HepG2 (cell line): Measurements from ENCODE around the gene MESD. TPM values are rescaled to one million over a fixed set of nuclear protein-coding genes. Genes with fewer than 3 reads are reported as not detected.

Experiments
- ATAC-seq: fragments of 200-7000 bp; cut with Tn5 transposase; 3 replicates; pipeline ENCODE4 v1.9.1; 2020; ENCODE audit warnings: mild to moderate bottlenecking, moderate library complexity
- Bru-seq: library from RNA; stranded (reverse); fragments of 400-500 nt; gene quantifications from one replicate; lab custom pipeline; 2021; lab: Mats Ljungman, UMichigan
- BruChase-seq, 2 experiments: library from RNA; stranded (reverse); fragments of 400-500 nt; gene quantifications; one replicate each; lab custom pipeline; 2021; lab: Mats Ljungman, UMichigan
- BruUV-seq: library from RNA; stranded (reverse); fragments of 400-500 nt; replicated peaks from 2 replicates; lab custom pipeline; 2021; lab: Mats Ljungman, UMichigan
- CTCF ChIA-PET: fragments of 300-600 bp; formaldehyde crosslinking; extraction: SDS; loops from one replicate; lab custom pipeline; 2021; ENCODE audit warnings: low total read pairs, inconsistent platforms, low intra/inter-chr PET ratio; lab: Yijun Ruan, JAX
- POLR2A ChIA-PET: fragments of 350-600 bp; sonication (Branson Sonifier 250); formaldehyde crosslinking; loops from one replicate; lab custom pipeline; 2020; ENCODE audit warnings: antibody characterized with exemption, inconsistent platforms; lab: Yijun Ruan, JAX
- DNase-seq: peaks from one replicate; pipeline ENCODE4 v3.0.0-alpha.2; 2015; ENCODE audit warnings: low spot score
- FAIRE-seq: peaks from 3 replicates; lab custom pipeline; 2011; peaks lifted over from hg19 to GRCh38; lab: Jason Lieb, UNC
- H2AFZ ChIP-seq: one replicate; pipeline ENCODE4 v1.6.1; 2011; ENCODE audit warnings: low read length, inconsistent platforms
- H3K27ac ChIP-seq: fragments of 300-600 bp; 3 replicates; pipeline ENCODE4 v1.8.0; 2011; ENCODE audit warnings: mixed run types, mild to moderate bottlenecking, mixed read lengths, low read length, inconsistent platforms; ENCODE audit not compliant: insufficient read depth; ENCODE audit errors: extremely low read length
- H3K27me3 ChIP-seq, 2 experiments: fragments of 200-600 bp in 1 of 2; 2 replicates in 1 of 2; 3 replicates in 1 of 2; pipeline versions ENCODE4 v1.6.0 to v1.8.0; 2011; ENCODE audit warnings: low read length in 2 of 2, mild to moderate bottlenecking in 2 of 2, moderate library complexity in 2 of 2, inconsistent platforms in 1 of 2; ENCODE audit not compliant: insufficient read depth in 2 of 2, control insufficient read depth in 1 of 2
- H3K36me3 ChIP-seq, 2 experiments: fragments of 200-600 bp in 1 of 2; replicated peaks in 1 of 2; 2 replicates in 1 of 2; 3 replicates in 1 of 2; pipeline versions ENCODE4 v1.5.1 to v1.8.0; 2011; ENCODE audit warnings: low read length in 2 of 2, inconsistent platforms in 1 of 2; ENCODE audit not compliant: insufficient read depth in 2 of 2, control insufficient read depth in 1 of 2
- H3K4me1 ChIP-seq: 2 replicates; pipeline ENCODE4 v1.5.1; 2012; ENCODE audit warnings: low read length, inconsistent platforms; ENCODE audit not compliant: insufficient read depth
- H3K4me2 ChIP-seq: 2 replicates; pipeline ENCODE4 v1.6.0; 2011; ENCODE audit warnings: low read depth, low read length, inconsistent platforms
- H3K4me3 ChIP-seq, 3 experiments: fragments of 200-600 bp in 1 of 3; sonication (generic), shearing (Covaris generic) in 1 of 3; replicated peaks in 1 of 3; 2 replicates each; pipeline ENCODE4 v1.5.1; 2011 to 2016; ENCODE audit warnings: low read length in 3 of 3, inconsistent platforms in 2 of 3, low read depth in 2 of 3, mild to moderate bottlenecking in 2 of 3, control low read depth in 1 of 3, mixed read lengths in 1 of 3; ENCODE audit not compliant: insufficient read depth in 1 of 3
- H3K79me2 ChIP-seq: one replicate; pipeline ENCODE4 v1.6.1; 2011; ENCODE audit warnings: low read length, inconsistent platforms; ENCODE audit not compliant: insufficient read depth
- H3K9ac ChIP-seq: 2 replicates; pipeline ENCODE4 v1.6.0; 2011; ENCODE audit warnings: mild to moderate bottlenecking, low read depth, low read length, inconsistent platforms; ENCODE audit not compliant: insufficient read depth
- H3K9me3 ChIP-seq: 2 replicates; pipeline ENCODE4 v1.5.1; 2012; ENCODE audit warnings: mild to moderate bottlenecking, low read length
- H4K20me1 ChIP-seq: 2 replicates; pipeline ENCODE4 v1.6.0; 2011; ENCODE audit warnings: inconsistent platforms, mild to moderate bottlenecking, low read length, moderate library complexity; ENCODE audit not compliant: insufficient read depth
- ADNP ChIP-seq: sonication (generic); formaldehyde crosslinking; IDR thresholded peaks from 2 replicates; pipeline ENCODE4 v1.4.0; 2020; ENCODE audit warnings: missing genetic modification reagents
- AGO2 ChIP-seq: fragments of 200-400 bp; formaldehyde crosslinking; optimal IDR thresholded peaks from 2 replicates; pipeline ENCODE3; 2017; ENCODE audit warnings: mild to moderate bottlenecking, low read depth, low read length, moderate library complexity
- DMAP1 ChIP-seq: IDR thresholded peaks from 2 replicates; pipeline ENCODE4 v1.6.1; 2016
- FOXK1 ChIP-seq: sonication (generic); formaldehyde crosslinking; IDR thresholded peaks from 2 replicates; pipeline ENCODE4 v1.4.0; 2020; ENCODE audit warnings: low read depth, missing genetic modification reagents, borderline replicate concordance
- RBFOX2 ChIP-seq: fragments of 200-400 bp; formaldehyde crosslinking; IDR thresholded peaks from 2 replicates; pipeline ENCODE4 v1.6.1; 2017; ENCODE audit warnings: low read depth, mild to moderate bottlenecking, low read length
- RXRA ChIP-seq: sonication (generic); formaldehyde crosslinking; IDR thresholded peaks from 2 replicates; pipeline ENCODE4 v1.5.1; 2020; ENCODE audit warnings: missing genetic modification reagents
- ZNF136 ChIP-seq: sonication (generic); formaldehyde crosslinking; IDR thresholded peaks from 2 replicates; pipeline ENCODE4 v1.8.1; 2022; ENCODE audit warnings: low read depth, mild to moderate bottlenecking, moderate library complexity, missing genetic modification reagents
- ZNF263 ChIP-seq: sonication (generic); formaldehyde crosslinking; IDR thresholded peaks from 2 replicates; pipeline ENCODE4 v1.4.0; 2020; ENCODE audit warnings: missing genetic modification reagents
- ZNF556 ChIP-seq: sonication (generic); formaldehyde crosslinking; IDR thresholded peaks from 2 replicates; pipeline ENCODE4 v1.4.0; 2020; ENCODE audit warnings: mild to moderate bottlenecking, missing genetic modification reagents, borderline replicate concordance
- ZNF749 ChIP-seq: sonication (generic); formaldehyde crosslinking; IDR thresholded peaks from 2 replicates; pipeline ENCODE4 v1.8.0; 2022; ENCODE audit warnings: mild to moderate bottlenecking, missing genetic modification reagents, moderate library complexity, borderline replicate concordance
- ZNF75D ChIP-seq: sonication (generic); formaldehyde crosslinking; IDR thresholded peaks from 2 replicates; pipeline ENCODE4 v1.8.1; 2023; ENCODE audit warnings: missing genetic modification reagents, mild to moderate bottlenecking, borderline replicate concordance
- WGBS: methylation state at CpG from one replicate; pipeline ENCODE4 v1.1.6; 2017; ENCODE audit warnings: low lambda C conversion rate; 5-methylcytosine and 5-hydroxymethylcytosine counted together
- in situ Hi-C: cut with HindIII; loops from 2 replicates; pipeline ENCODE4 v1.10.0; 2017; ENCODE audit warnings: low pct_unique_long_range_greater_than_20kb; ENCODE audit not compliant: extremely low pct_ligation_motif_present
- intact Hi-C: fragments of 100-400 bp; cut with micrococcal nuclease; formaldehyde crosslinking; loops from one replicate; pipeline ENCODE4 v1.10.0; 2022; ENCODE audit not compliant: unreplicated experiment
- long read RNA-seq, 2 experiments: library from RNA in 1 of 2; library from polyadenylated mRNA in 1 of 2; stranded (forward) in 1 of 2; unstranded in 1 of 2; transcript quantifications; one replicate each; pipeline ENCODE4 v2.0.0, GENCODE V29; 2019 to 2022
- polyA minus RNA-seq, 3 experiments: library from RNA; depleted of rRNA, polyadenylated mRNA; stranded (reverse); fragments of >200 nt; gene quantifications; 2 replicates each; pipeline ENCODE4 v1.2.3, GENCODE V29; 2011; ENCODE audit warnings: low replicate concordance in 1 of 3
- polyA plus RNA-seq, 8 experiments: library from polyadenylated mRNA; depleted of rRNA in 3 of 8; stranded (reverse) in 7 of 8; unstranded in 1 of 8; fragments of >200 nt; fragmentation: Illumina TruSeq in 4 of 8; extraction: Trizol in 4 of 8; gene quantifications; 2 replicates each; pipeline versions ENCODE4 v1.2.1 to v1.2.3, GENCODE V29; 2011 to 2016; ENCODE audit warnings: low read depth in 4 of 8, missing spikeins in 1 of 8, mixed read lengths in 1 of 8; ENCODE audit not compliant: insufficient read depth in 1 of 8
- total RNA-seq, 5 experiments: library from RNA; depleted of rRNA; stranded (reverse); fragments of >200 nt; fragmentation: Illumina TruSeq; extraction: Trizol; gene quantifications; 2 replicates each; pipeline ENCODE4 v1.2.3, GENCODE V29; 2016; ENCODE audit warnings: low read depth in 1 of 5
- TF ChIP-seq, protein P1 (sequence below): sonication (generic); formaldehyde crosslinking; IDR thresholded peaks from 2 replicates; pipeline ENCODE4 v1.4.0; 2020; ENCODE audit warnings: missing genetic modification reagents

The MESD gene
- total RNA-seq (2016; rRNA removed; fragmentation: Illumina TruSeq; extraction: Trizol) (24.9 and 46.2 TPM in 2 replicates), polyA plus RNA-seq (2011; rRNA removed) (15.6 and 18.0 TPM in 2 replicates), polyA minus RNA-seq (2011; rRNA and poly(A)+ RNA removed; ENCODE audit: low replicate concordance) (9.9 and 11.1 TPM in 2 replicates), Bru-seq, nascent RNA (percentile 68 among the genes with signal in this experiment), BruChase-seq, experiment 1, labeled RNA remaining after a 6-hour chase (percentile 76 among the genes with signal in this experiment), BruChase-seq, experiment 2, labeled RNA remaining after a 2-hour chase (percentile 70 among the genes with signal in this experiment)
- total RNA-seq (2016; cell fraction: cytosol; rRNA removed; fragmentation: Illumina TruSeq; extraction: Trizol; ENCODE audit: low read depth): 6.0 and 7.2 TPM in 2 replicates
- 24.0 and 45.8 TPM in 2 replicates for total RNA-seq (2016; cell fraction: insoluble cytoplasmic fraction; rRNA removed; fragmentation: Illumina TruSeq; extraction: Trizol)
- total RNA-seq (2016; cell fraction: membrane; rRNA removed; fragmentation: Illumina TruSeq; extraction: Trizol): 11.5 and 12.8 TPM in 2 replicates
- 41.1 and 48.6 TPM in 2 replicates for total RNA-seq (2016; cell fraction: nucleus; rRNA removed; fragmentation: Illumina TruSeq; extraction: Trizol)
- 13.8 and 19.5 TPM in 2 replicates for polyA plus RNA-seq (2011; cell fraction: cytosol; rRNA removed)
- 8.5 and 10.8 TPM in 2 replicates for polyA plus RNA-seq (2011; cell fraction: nucleus; rRNA removed)
- 29.6 and 30.4 TPM in 2 replicates for polyA plus RNA-seq (2012)
- 4.9 and 5.0 TPM in 2 replicates for polyA plus RNA-seq (2016; cell fraction: cytosol; fragmentation: Illumina TruSeq; extraction: Trizol; ENCODE audit: low read depth)
- 28.6 and 28.9 TPM in 2 replicates for polyA plus RNA-seq (2016; cell fraction: insoluble cytoplasmic fraction; fragmentation: Illumina TruSeq; extraction: Trizol; ENCODE audit: low read depth)
- 9.0 and 9.2 TPM in 2 replicates for polyA plus RNA-seq (2016; cell fraction: membrane; fragmentation: Illumina TruSeq; extraction: Trizol; ENCODE audit: low read depth)
- polyA plus RNA-seq (2016; cell fraction: nucleus; fragmentation: Illumina TruSeq; extraction: Trizol; ENCODE audit: insufficient read depth, low read depth): 72.4 and 79.7 TPM in 2 replicates
- polyA minus RNA-seq (2011; cell fraction: cytosol; rRNA and poly(A)+ RNA removed): 14.4 and 18.5 TPM in 2 replicates
- polyA minus RNA-seq (2011; cell fraction: nucleus; rRNA and poly(A)+ RNA removed): 20.6 and 20.8 TPM in 2 replicates
- long read RNA-seq, experiment 1, full-length matches to known transcripts: 162 of 165 reads
- long read RNA-seq, experiment 1, partial matches to known transcripts: 0 of 165 reads
- long read RNA-seq, experiment 1, other reads (novel, unspliced or antisense): 3 of 165 reads
- long read RNA-seq, experiment 2, full-length matches to known transcripts: 109 of 178 reads
- long read RNA-seq, experiment 2, partial matches to known transcripts: 12 of 178 reads
- long read RNA-seq, experiment 2, other reads (novel, unspliced or antisense): 57 of 178 reads

DNA sequence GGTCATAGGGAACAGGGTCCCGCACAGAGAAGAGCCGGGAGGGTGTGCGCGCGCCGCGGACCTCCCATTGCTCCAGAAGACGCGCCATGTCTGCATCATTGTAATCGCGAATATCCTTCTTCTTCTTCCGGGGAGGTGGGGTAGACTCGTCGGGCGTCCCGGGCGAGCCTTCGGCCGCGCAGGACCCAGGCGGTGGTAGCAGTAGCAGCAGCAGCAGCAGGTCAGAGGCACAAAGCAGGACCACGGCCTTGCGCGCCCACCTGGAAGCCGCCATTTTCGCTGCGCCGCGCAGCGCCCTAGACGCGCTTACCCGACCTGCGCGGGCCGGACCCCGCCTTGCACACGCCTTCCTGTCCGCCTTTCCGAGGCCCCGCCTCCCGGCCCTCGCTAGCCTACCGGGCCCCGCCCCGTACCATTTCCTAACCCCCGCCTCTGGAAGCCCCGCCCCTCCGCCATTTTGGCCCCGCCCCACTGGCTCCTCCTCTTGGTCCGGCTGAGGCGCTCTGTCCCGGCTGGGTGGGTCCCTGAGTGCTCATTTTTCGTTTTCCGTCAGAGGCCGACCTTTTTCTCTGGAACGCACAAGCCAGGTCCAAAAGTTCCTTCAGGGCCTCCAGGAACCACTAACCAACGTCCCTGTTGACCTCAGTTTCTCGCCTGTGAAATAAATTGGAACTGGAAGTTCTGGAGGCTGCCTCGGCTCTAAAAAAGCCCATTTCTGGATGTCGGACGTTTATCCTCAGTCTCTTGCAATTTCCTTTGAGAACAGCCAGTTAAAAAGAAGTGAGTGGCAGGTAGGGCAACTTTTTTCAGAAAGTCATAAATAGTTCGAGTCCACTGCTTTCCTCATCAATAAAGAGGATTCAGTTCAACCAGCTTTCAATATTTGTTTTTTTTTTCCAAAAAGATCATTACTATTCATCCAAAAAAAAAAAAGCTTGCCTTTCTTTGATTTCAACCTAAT is at the start of gene MESD:
Gene MESD (minus strand): TSS at position 302 of the 961 bp plus-strand sequence. CDS start 28 bp downstream, at position 274.
- H3K4me3 ChIP-seq: peak within 1 kb of the TSS; percentile 86 to 99 (median 95)
- ChIA-PET CTCF (no interaction called here), POLR2A (interaction anchor here (1.0 to 2.3 kb wide), 4 partner anchors 9 to 150 kb away, joined by 3 to 10 read pairs (median 3); partner anchors contain the start of gene TLNRD1)
- peak within 1 kb of the TSS; percentile 87 for H3K9ac ChIP-seq
- ATAC-seq (peak; percentile 98), FAIRE-seq (peak; percentile 59), DNase-seq (peak; percentile 88)
- TSS peak; percentile 98 for BruUV-seq
- no peaks in the 10 kb centered on the region; a peak in 1 of 5 replicates for H3K27me3 ChIP-seq
- H4K20me1 ChIP-seq: peaks cover 2% of the 10 kb centered on the region; the same call in 1 of the 2 replicates
- peak within 1 kb of the TSS; percentile 86 for H2AFZ ChIP-seq
- no peaks in the 10 kb centered on the region for H3K9me3 ChIP-seq
- intact Hi-C loops: no loop called here
- in situ Hi-C loops: no loop called here
- peaks cover 41% of the 10 kb centered on the region for H3K4me1 ChIP-seq
- H3K27ac ChIP-seq: peak within 1 kb of the TSS; percentile 80
- H3K79me2 ChIP-seq: peaks cover 43% of the 10 kb centered on the region
- H3K36me3 ChIP-seq: 0 out of 5 replicates have a peak, but pooled peaks cover 0 to 4% of the 10 kb centered on the region in 2 experiments
- 1% methylated on average over 23 of the region's 63 CpGs for WGBS
- peak within 1 kb of the TSS; percentile 93 for H3K4me2 ChIP-seq
- TF ChIP-seq RBFOX2: peak; percentile 96
- TF ChIP-seq AGO2: peak; percentile 53
- TF ChIP-seq ZNF556 (CRISPR knock-in tag): peak; percentile 26; the same call in 1 of the 2 replicates
- TF ChIP-seq FOXK1 (CRISPR knock-in tag): no peak
- TF ChIP-seq ZNF263 (CRISPR knock-in tag): 0 out of 2 replicates have a peak, but pooled peaks have one; percentile 9
- no peak for TF ChIP-seq ZNF136 (CRISPR knock-in tag)
- peak; percentile 88 for TF ChIP-seq DMAP1 (CRISPR knock-in tag)
- TF ChIP-seq, protein P1, sequence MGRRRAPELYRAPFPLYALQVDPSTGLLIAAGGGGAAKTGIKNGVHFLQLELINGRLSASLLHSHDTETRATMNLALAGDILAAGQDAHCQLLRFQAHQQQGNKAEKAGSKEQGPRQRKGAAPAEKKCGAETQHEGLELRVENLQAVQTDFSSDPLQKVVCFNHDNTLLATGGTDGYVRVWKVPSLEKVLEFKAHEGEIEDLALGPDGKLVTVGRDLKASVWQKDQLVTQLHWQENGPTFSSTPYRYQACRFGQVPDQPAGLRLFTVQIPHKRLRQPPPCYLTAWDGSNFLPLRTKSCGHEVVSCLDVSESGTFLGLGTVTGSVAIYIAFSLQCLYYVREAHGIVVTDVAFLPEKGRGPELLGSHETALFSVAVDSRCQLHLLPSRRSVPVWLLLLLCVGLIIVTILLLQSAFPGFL (CRISPR knock-in tag): 0 out of 2 replicates have a peak, but pooled peaks have one; percentile 27
- no peak; the same call in 1 of the 2 replicates for TF ChIP-seq RXRA (CRISPR knock-in tag)
- TF ChIP-seq ADNP (CRISPR knock-in tag): no peak
- TF ChIP-seq ZNF749 (CRISPR knock-in tag): 0 out of 2 replicates have a peak, but pooled peaks have one; percentile 61
- TF ChIP-seq ZNF75D (CRISPR knock-in tag): no peak
